Nucleus accumbens (tissue), 56 donors: ENCODE data around the gene NTM.

Experiments
- DNase-seq, 56 donors: peaks; one replicate each; lab custom pipeline; 2025; lab: John Stamatoyannopoulos, UW

The NTM gene

DNA sequence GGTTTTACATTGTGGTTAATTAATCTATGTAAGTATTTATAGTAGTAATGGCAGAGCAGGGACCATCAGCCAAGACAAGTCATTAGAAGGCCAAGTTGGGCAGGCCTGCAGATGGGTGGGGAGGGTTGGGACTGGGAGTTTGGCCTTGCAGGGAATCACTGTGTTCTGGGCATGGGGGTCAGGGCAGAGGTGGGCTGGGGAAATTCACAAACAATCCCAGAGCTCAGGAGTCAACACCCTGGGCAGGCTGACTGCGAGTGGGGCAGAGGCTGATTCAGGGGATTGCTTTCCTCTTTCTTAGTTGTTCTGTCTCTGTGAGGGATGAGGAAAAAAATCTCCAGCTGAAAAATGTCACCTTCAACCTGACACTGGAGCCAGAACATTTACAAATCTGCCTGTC is 322.5 kb downstream of the NTM start:
- DNase-seq: no peak

GRCh38 chr11:131693756-131694155 is 323.3 kb downstream of the NTM start:
- no peak for DNase-seq

GRCh38 chr11:131694526-131695424 is 324.4 kb downstream of the NTM start:
- peak in 52 of 56 donors; percentile 30 to 90 (median 74) for DNase-seq

GRCh38 chr11:131695889-131696429 is 325.5 kb downstream of the NTM start:
- peak in 1 of 56 donors; percentile 49 for DNase-seq

DNA sequence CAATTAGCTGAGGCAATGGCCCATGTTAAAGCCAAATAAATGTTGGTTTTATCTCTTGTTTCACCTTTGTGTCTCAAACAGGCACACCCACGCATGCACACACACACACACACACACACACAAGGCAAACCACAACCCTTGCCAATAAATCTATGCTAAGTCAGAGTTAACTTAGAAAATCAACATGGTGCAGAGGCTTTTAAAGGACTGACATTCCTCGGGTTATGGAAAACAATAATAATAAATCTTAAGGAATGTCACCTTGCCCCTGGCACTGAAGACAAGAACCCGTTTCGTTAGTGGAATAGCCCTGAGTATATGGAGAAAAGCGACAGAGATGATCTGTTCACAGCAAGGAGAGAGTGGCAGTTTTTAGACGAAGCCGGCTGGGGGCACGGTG is 326.3 kb downstream of the NTM start:
- DNase-seq: no peak

- no peak for DNase-seq
These were observed 332.9 kb downstream of the NTM start for GRCh38 chr11:131703311-131703710.

DNA sequence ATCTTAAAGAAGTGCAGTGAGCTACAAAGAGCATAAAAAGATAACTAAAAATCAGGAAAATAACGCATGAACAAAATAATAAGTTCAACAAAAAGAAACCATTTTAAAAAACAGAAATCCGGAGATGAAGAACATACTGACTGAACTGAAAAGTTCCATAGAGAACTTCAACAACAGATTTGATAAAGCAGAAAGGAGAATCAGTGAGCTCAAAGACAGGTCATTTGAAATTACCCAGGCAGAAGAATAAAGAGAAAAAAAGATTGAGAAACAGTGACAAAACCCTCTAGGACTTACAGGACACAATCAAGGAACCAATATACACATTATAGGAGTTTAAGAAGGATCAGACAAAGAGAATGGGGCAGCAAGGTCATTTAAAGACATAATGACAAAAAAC is 334.3 kb downstream of the NTM start:
- DNase-seq: no peak

- no peak for DNase-seq
These were observed 340.1 kb downstream of the NTM start for GRCh38 chr11:131710511-131710910.

- no peak for DNase-seq
These were observed 342.5 kb downstream of the NTM start for GRCh38 chr11:131712897-131713296.

DNA sequence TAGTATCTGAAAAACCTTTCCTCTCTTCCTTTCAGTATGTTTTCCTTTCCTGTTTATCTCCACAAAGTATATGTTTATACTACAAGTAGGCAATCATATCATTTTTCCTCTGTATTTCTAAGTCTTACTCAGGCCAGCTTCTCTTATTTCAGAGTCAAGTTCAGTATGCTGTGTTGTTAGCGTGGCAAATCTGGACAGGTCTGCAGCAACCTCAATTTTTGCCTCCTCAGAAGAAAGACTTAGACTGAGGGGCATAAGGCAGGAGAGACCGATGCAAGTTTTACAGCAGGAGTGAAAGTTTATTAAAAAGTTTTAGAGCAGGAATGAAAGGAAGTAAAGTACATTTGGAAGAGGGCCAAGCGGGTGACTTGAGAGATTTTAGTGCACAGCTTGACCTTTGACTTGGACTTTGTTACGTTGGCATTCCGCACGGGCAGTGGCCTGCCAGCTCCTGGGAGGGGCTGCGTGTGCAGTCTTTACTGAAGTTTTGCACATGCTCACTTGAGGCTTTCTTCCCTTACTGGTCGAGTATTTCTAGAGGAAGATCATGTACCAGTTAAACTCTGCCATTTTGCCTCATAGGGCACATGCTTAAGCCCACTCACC is 343.2 kb downstream of the NTM start:
- DNase-seq: no peak

DNA sequence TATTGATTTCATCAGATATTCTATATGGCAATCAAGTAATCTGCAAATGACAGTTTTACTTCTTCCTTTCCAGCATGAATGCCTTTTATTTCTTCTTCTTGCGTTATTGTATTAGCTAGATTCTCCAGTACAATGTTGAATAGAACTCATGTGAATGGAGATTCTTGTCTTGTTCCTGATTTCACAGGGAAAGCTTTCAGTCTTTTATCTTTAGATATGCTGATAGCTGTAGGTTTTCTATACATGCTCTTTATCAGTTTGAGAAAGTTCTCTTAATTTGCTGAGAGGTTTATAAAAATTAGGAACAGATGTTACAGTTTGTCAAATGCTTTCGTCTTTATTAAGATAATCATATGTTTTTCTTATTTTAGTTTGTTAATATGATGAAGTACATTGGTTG is 347.2 kb downstream of the NTM start:
- DNase-seq: no peak

GRCh38 chr11:131723088-131723487 is 352.7 kb downstream of the NTM start:
- no peak for DNase-seq

GRCh38 chr11:131724436-131724975 is 354.1 kb downstream of the NTM start:
- DNase-seq: no peak

DNA sequence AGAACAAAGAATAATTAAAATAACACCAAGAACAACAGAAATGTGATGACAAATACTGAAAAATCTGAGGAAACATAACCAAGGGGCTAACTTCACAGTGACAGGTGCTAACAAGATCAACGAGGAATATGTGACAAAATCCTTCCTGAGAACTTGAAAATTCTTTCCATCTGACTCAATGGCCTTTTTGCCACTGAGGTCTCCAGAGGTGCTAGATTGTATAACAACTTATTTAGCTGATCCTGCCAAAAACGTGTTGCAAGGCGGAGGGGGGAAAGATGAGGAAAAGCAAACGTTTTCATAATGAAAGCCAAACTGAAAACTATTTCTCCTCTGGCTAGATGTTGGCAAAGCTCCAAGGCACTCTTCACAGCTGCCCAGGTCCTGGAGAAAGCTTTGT is 364.5 kb downstream of the NTM start:
- DNase-seq: no peak

- DNase-seq: no peak
These were observed 366.9 kb downstream of the NTM start for GRCh38 chr11:131737357-131737756.

GRCh38 chr11:131739243-131739882 is 368.9 kb downstream of the NTM start:
- DNase-seq: no peak

GRCh38 chr11:131744847-131745246 is 374.4 kb downstream of the NTM start:
- DNase-seq: no peak

- DNase-seq: no peak
These were observed 375.0 kb downstream of the NTM start for GRCh38 chr11:131745405-131745804.

- no peak for DNase-seq
These were observed 375.8 kb downstream of the NTM start for GRCh38 chr11:131746201-131746600.

- DNase-seq: peak in 50 of 56 donors; percentile 5 to 84 (median 50)
These were observed 378.0 kb downstream of the NTM start for GRCh38 chr11:131748151-131749050.
